K562 (cell line): ENCODE results near the gene NCAPD2. TPM values are rescaled to one million over a fixed set of nuclear protein-coding genes. Genes with fewer than 3 reads are reported as not detected.
A peak's percentile ranks its signal among the peaks of the same experiment; 100 is the strongest.

ENCODE experiments used
- ATF7 ChIP-seq: fragments of 450-650 bp; IDR thresholded peaks from 2 replicates; pipeline ENCODE4 v1.7.1; 2014; ENCODE audit warnings: mild to moderate bottlenecking, moderate library complexity
- BCLAF1 ChIP-seq, 2 experiments: fragments of 450-650 bp in 1 of 2; IDR thresholded peaks; 2 replicates each; pipeline ENCODE4 v1.6.1; 2011 to 2017; ENCODE audit warnings: low read depth in 2 of 2, antibody characterized with exemption in 1 of 2, borderline replicate concordance in 1 of 2, low read length in 1 of 2, mild to moderate bottlenecking in 1 of 2, mixed read lengths in 1 of 2; ENCODE audit not compliant: control insufficient read depth in 1 of 2
- CREM ChIP-seq: IDR thresholded peaks from 2 replicates; pipeline ENCODE4 v1.6.1; 2014; ENCODE audit warnings: antibody characterized with exemption, low read depth
- FIP1L1 ChIP-seq: fragments of 200-400 bp; formaldehyde crosslinking; IDR thresholded peaks from 2 replicates; pipeline ENCODE4 v1.6.1; 2018; ENCODE audit warnings: mild to moderate bottlenecking, low read depth, low read length; ENCODE audit not compliant: poor library complexity, severe bottlenecking
- FOXJ3 ChIP-seq: sonication (generic); formaldehyde crosslinking; IDR thresholded peaks from 2 replicates; pipeline ENCODE4 v1.4.0; 2020; ENCODE audit warnings: mild to moderate bottlenecking, missing genetic modification reagents
- JUND ChIP-seq, 2 experiments: IDR thresholded peaks; 2 replicates in 1 of 2; 3 replicates in 1 of 2; pipeline ENCODE4 v1.6.1; 2011; ENCODE audit warnings: borderline replicate concordance in 2 of 2, low read depth in 2 of 2, low read length in 2 of 2, improper control_type of control experiment in 1 of 2, missing biosample characterization in 1 of 2, missing genetic modification characterization in 1 of 2, missing genetic modification reagents in 1 of 2
- KDM4B ChIP-seq, 2 experiments: fragments of 450-650 bp in 1 of 2; sonication (generic) in 1 of 2; IDR thresholded peaks; 2 replicates each; pipeline ENCODE4 v1.6.1; 2016 to 2017; ENCODE audit warnings: borderline replicate concordance in 2 of 2, antibody characterized with exemption in 1 of 2, low read depth in 1 of 2, mild to moderate bottlenecking in 1 of 2
- LCOR ChIP-seq: sonication (generic); formaldehyde crosslinking; IDR thresholded peaks from 2 replicates; pipeline ENCODE4 v1.8.0; 2022; ENCODE audit warnings: mild to moderate bottlenecking, missing genetic modification reagents
- MAFG ChIP-seq: fragments of 450-650 bp; conservative IDR thresholded peaks from 2 replicates; pipeline ENCODE4 v1.6.1; 2016; ENCODE audit warnings: missing genetic modification characterization, missing compliant biosample characterization
- MYNN ChIP-seq, 2 experiments: sonication (generic); formaldehyde crosslinking in 1 of 2; IDR thresholded peaks; 2 replicates each; pipeline versions ENCODE4 v1.5.0 to v1.6.1; 2016 to 2020; ENCODE audit warnings: antibody characterized with exemption in 1 of 2, missing genetic modification reagents in 1 of 2
- NFXL1 ChIP-seq: fragments of 450-650 bp; formaldehyde crosslinking; IDR thresholded peaks from 2 replicates; pipeline ENCODE4 v1.4.0; 2021; ENCODE audit warnings: mild to moderate bottlenecking
- POLR2A ChIP-seq: fragments of 450-650 bp; conservative IDR thresholded peaks from 2 replicates; pipeline ENCODE4 v1.6.1; 2016
- POU5F1 ChIP-seq: fragments of 150-350 bp; IDR thresholded peaks from 2 replicates; pipeline ENCODE4 v1.6.1; 2014; ENCODE audit warnings: borderline replicate concordance, low read length, low read depth, mild to moderate bottlenecking; ENCODE audit not compliant: partially characterized antibody
- TBP ChIP-seq: optimal IDR thresholded peaks from 2 replicates; pipeline ENCODE3; 2011; ENCODE audit warnings: low read depth, low read length, improper control_type of control experiment
- TCF3 ChIP-seq: sonication (generic); formaldehyde crosslinking; IDR thresholded peaks from 2 replicates; pipeline ENCODE4 v1.4.0; 2020; ENCODE audit warnings: mild to moderate bottlenecking, missing genetic modification reagents
- TRIM24 ChIP-seq, 2 experiments: fragments of 450-650 bp; IDR thresholded peaks; 2 replicates each; pipeline ENCODE4 v1.6.1; 2016
- YY1 ChIP-seq, 3 experiments: IDR thresholded peaks; 2 replicates each; pipeline ENCODE4 v1.6.1; 2011; ENCODE audit warnings: low read length in 2 of 3, mild to moderate bottlenecking in 2 of 3, moderate library complexity in 2 of 3, borderline replicate concordance in 1 of 3, control low read depth in 1 of 3, low read depth in 1 of 3; ENCODE audit not compliant: insufficient read depth in 3 of 3, insufficient replicate concordance in 2 of 3, control insufficient read depth in 1 of 3, insufficient read length in 1 of 3; ENCODE audit errors: extremely low read depth in 1 of 3
- polyA plus RNA-seq, 8 experiments: library from polyadenylated mRNA; depleted of rRNA in 4 of 8; stranded (reverse) in 5 of 8; unstranded in 3 of 8; fragments of >200 nt; fragmentation: Nextera tagmentation in 2 of 8; fragmentation: Illumina TruSeq in 1 of 8; extraction: Ambion mirVana in 2 of 8; extraction: Trizol in 1 of 8; gene quantifications; 2 replicates each; pipeline versions ENCODE4 v1.2.1 to v1.2.3, GENCODE V29; 2011 to 2014; ENCODE audit warnings: inconsistent platforms in 1 of 8, missing spikeins in 1 of 8
- total RNA-seq, 7 experiments: library from RNA; depleted of rRNA in 6 of 7; stranded (reverse); fragments of >200 nt in 6 of 7; fragmentation: Illumina TruSeq in 2 of 7; extraction: Trizol in 2 of 7; gene quantifications; 2 replicates each; pipeline versions ENCODE4 v1.2.1 to v1.2.3, GENCODE V29; 2011 to 2021; ENCODE audit warnings: low replicate concordance in 1 of 7
- TF ChIP-seq, protein P1 (sequence below): fragments of 250-450 bp; sonication (Bioruptor Pico); IDR thresholded peaks from 2 replicates; pipeline ENCODE4 v1.9.0; 2021; ENCODE audit warnings: mild to moderate bottlenecking, inconsistent platforms
- TF ChIP-seq, protein P2 (sequence below): fragments of 450-650 bp; IDR thresholded peaks from 2 replicates; pipeline ENCODE4 v1.7.0; 2016; ENCODE audit warnings: borderline replicate concordance

NCAPD2 gene
- total and polyA plus RNA-seq, 9 of the 15 experiments (the other 6 are each of a cell fraction or from before 2014, with no cell fraction given) = 16.9 to 93.7 (median 68.3) TPM

DNA sequence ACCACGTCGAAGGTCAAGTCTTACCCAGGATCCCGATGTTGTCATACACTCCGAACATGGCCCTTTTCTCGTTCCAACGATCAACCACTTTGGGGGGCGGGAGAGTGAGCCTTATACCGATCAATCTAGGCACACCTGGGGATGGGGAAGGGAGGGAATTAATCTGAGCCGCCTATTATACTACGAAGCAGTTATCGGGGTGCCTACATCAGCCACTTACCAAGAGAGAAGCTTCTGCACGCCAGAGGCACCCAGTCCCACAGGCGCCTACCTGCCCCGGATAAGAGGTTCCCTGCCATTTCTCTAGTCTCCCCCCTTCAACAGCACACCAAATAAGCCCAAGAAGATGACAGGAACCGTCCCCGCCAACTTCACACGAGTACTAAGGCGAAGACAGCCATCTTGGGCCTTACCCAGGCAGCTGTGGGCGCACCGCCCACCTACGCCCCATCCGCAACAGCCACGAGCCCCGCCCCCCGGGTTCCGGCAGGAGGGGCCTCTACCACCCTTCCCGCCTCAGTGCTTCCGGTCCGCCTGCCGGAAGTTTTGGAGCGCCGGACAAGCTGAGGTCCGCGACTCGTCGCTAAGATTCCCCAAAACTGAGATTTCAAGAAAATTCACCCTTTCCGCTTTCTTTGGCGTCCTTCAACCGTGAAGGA, 935 bp upstream of the NCAPD2 start, which contains the start of gene MRPL51 (continued):
- TF ChIP-seq, protein P1, sequence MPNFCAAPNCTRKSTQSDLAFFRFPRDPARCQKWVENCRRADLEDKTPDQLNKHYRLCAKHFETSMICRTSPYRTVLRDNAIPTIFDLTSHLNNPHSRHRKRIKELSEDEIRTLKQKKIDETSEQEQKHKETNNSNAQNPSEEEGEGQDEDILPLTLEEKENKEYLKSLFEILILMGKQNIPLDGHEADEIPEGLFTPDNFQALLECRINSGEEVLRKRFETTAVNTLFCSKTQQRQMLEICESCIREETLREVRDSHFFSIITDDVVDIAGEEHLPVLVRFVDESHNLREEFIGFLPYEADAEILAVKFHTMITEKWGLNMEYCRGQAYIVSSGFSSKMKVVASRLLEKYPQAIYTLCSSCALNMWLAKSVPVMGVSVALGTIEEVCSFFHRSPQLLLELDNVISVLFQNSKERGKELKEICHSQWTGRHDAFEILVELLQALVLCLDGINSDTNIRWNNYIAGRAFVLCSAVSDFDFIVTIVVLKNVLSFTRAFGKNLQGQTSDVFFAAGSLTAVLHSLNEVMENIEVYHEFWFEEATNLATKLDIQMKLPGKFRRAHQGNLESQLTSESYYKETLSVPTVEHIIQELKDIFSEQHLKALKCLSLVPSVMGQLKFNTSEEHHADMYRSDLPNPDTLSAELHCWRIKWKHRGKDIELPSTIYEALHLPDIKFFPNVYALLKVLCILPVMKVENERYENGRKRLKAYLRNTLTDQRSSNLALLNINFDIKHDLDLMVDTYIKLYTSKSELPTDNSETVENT = no peak
- TF ChIP-seq NFXL1 (CRISPR knock-in tag) (no peak), KDM4B (IDR thresholded peaks at IDR 0.05; ENCODE audit: borderline replicate concordance in 2 of 2, low read depth in 1 of 2) (peak in 1 of 2 experiments; percentile 50; a peak in 1 of 4 replicates), TCF3 (CRISPR knock-in tag) (no peak), TBP (peak; percentile 63), MAFG (tag) (no peak), CREM (peak; percentile 74), MYNN (IDR thresholded peaks at IDR 0.05) (no peak), MYNN (CRISPR knock-in tag; IDR thresholded peaks at IDR 0.05) (no peak), JUND (IDR thresholded peaks at IDR 0.05; ENCODE audit: borderline replicate concordance, low read depth, low read length) (peak; percentile 48), JUND (tag; IDR thresholded peaks at IDR 0.05; ENCODE audit: borderline replicate concordance, low read depth, low read length) (no peak), POLR2A (peak; percentile 92), LCOR (peak; percentile 64; the same call in 1 of the 2 replicates), FOXJ3 (CRISPR knock-in tag) (no peak), POU5F1 (no peak), FIP1L1 (no peak), BCLAF1 (IDR thresholded peaks at IDR 0.05; ENCODE audit: borderline replicate concordance in 1 of 2, control insufficient read depth in 1 of 2, low read depth in 2 of 2, low read length in 1 of 2) (0 out of 4 replicates have a peak, but pooled peaks of 1 of the 2 experiments have one; percentile 81), YY1 (IDR thresholded peaks at IDR 0.05; ENCODE audit: borderline replicate concordance in 1 of 3, control insufficient read depth in 1 of 3, extremely low read depth in 1 of 3, insufficient read depth in 3 of 3, insufficient read length in 1 of 3, insufficient replicate concordance in 2 of 3, low read depth in 1 of 3, low read length in 2 of 3) (peak; percentile 65 to 98 (median 91)), TRIM24 (IDR thresholded peaks at IDR 0.05) (peak in 1 of 2 experiments; percentile 86; a peak in 2 of 4 replicates), ATF7 (peak; percentile 40; the same call in 1 of the 2 replicates)
- TF ChIP-seq, protein P2, sequence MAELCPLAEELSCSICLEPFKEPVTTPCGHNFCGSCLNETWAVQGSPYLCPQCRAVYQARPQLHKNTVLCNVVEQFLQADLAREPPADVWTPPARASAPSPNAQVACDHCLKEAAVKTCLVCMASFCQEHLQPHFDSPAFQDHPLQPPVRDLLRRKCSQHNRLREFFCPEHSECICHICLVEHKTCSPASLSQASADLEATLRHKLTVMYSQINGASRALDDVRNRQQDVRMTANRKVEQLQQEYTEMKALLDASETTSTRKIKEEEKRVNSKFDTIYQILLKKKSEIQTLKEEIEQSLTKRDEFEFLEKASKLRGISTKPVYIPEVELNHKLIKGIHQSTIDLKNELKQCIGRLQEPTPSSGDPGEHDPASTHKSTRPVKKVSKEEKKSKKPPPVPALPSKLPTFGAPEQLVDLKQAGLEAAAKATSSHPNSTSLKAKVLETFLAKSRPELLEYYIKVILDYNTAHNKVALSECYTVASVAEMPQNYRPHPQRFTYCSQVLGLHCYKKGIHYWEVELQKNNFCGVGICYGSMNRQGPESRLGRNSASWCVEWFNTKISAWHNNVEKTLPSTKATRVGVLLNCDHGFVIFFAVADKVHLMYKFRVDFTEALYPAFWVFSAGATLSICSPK = no peak
